ENCODE data around the gene PRPSAP2.

PRPSAP2 gene

GRCh38 chr17:18966831-18967624 lies 109.1 kb downstream of the PRPSAP2 start:
- TF ChIP-seq CTCF (IDR thresholded peaks at IDR 0.05; ENCODE audit: low read length, missing control alignments) = no peak
- no peak overlapping the region for H3K4me3 ChIP-seq (replicated peaks; ENCODE audit: low read depth, low read length)
- peak; percentile 34 for DNase-seq (ENCODE audit: low read depth)

GRCh38 chr17:18967916-18968315 lies 110.0 kb downstream of the PRPSAP2 start:
- DNase-seq (ENCODE audit: low read depth) = no peak
- H3K4me3 ChIP-seq (replicated peaks; ENCODE audit: low read depth, low read length) = no peak overlapping the region
- no peak for TF ChIP-seq CTCF (IDR thresholded peaks at IDR 0.05; ENCODE audit: low read length, missing control alignments)

GRCh38 chr17:18968345-18968744 lies 110.4 kb downstream of the PRPSAP2 start:
- DNase-seq (ENCODE audit: low read depth) = no peak
- no peak for TF ChIP-seq CTCF (IDR thresholded peaks at IDR 0.05; ENCODE audit: low read length, missing control alignments)
- no peak overlapping the region for H3K4me3 ChIP-seq (replicated peaks; ENCODE audit: low read depth, low read length)

GRCh38 chr17:18968945-18969887 lies 111.3 kb downstream of the PRPSAP2 start:
- DNase-seq (ENCODE audit: low read depth) = no peak
- no peak overlapping the region for H3K4me3 ChIP-seq (replicated peaks; ENCODE audit: low read depth, low read length)
- TF ChIP-seq CTCF (IDR thresholded peaks at IDR 0.05; ENCODE audit: low read length, missing control alignments) = no peak

GRCh38 chr17:18970582-18971480 lies 112.9 kb downstream of the PRPSAP2 start:
- no peak for TF ChIP-seq CTCF (IDR thresholded peaks at IDR 0.05; ENCODE audit: low read length, missing control alignments)
- H3K4me3 ChIP-seq (replicated peaks; ENCODE audit: low read depth, low read length) = no peak overlapping the region
- no peak for DNase-seq (ENCODE audit: low read depth)

DNA sequence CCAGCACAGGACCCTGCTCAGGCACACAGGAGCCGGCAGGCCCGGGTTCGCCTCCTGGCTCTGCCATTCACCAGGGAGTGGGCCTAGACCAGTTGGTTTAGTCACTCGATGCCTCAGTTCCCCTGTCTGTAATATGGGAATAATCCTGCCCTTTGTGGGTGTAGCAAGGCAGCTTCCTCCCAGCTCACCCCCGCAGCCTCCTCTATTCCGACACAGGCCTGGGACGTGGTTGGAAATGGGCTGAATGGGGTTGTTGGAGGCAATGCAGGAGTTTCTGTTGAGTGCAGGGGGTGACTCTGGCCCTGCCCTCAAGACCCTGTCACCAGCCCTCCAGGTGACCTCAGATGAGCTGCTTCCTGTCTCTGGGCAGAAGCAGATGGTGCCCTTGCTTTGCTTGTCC lies 113.9 kb downstream of the PRPSAP2 start:
- no peak for DNase-seq (ENCODE audit: low read depth)
- no peak for TF ChIP-seq CTCF (IDR thresholded peaks at IDR 0.05; ENCODE audit: low read length, missing control alignments)

More for the DNA sequence above, 113.9 kb downstream of the PRPSAP2 start:
- no peak overlapping the region for H3K4me3 ChIP-seq (replicated peaks; ENCODE audit: low read depth, low read length)
